Uterus (tissue), 4 donors: ENCODE data around the gene GAS1. TPM values are rescaled to one million over a fixed set of nuclear protein-coding genes. Genes with fewer than 3 reads are reported as not detected.

Source experiments
- DNase-seq, 2 donors: peaks; one replicate each; pipeline ENCODE4 v3.0.0-alpha.2; 2019 to 2020
- H3K27ac ChIP-seq, 2 donors: fragments of 200-600 bp; sonication (generic); 1 replicate in 1 of 2; 2 replicates in 1 of 2; pipeline ENCODE4 v1.5.1; 2016 to 2018
- H3K27me3 ChIP-seq, 2 donors: fragments of 200-600 bp; sonication (generic); one replicate each; pipeline ENCODE4 v1.5.1; 2018 to 2019; ENCODE audit warnings: control low read depth in 1 of 2
- H3K36me3 ChIP-seq, 2 donors: fragments of 200-600 bp; sonication (generic); one replicate each; pipeline ENCODE4 v1.5.1; 2019; ENCODE audit warnings: control low read depth in 1 of 2
- H3K4me1 ChIP-seq, 2 donors: fragments of 200-600 bp; sonication (generic); one replicate each; pipeline ENCODE4 v1.5.1; 2018 to 2019; ENCODE audit warnings: control low read depth in 1 of 2
- H3K4me3 ChIP-seq, 2 donors: fragments of 200-600 bp; sonication (generic); 1 replicate in 1 of 2; 2 replicates in 1 of 2; pipeline ENCODE4 v1.5.1; 2018 to 2019; ENCODE audit warnings: mild to moderate bottlenecking in 1 of 2
- H3K9me3 ChIP-seq, 2 donors: fragments of 200-600 bp; sonication (generic); one replicate each; pipeline ENCODE4 v1.5.1; 2019; ENCODE audit warnings: control low read depth in 1 of 2
- CTCF ChIP-seq, 4 experiments: fragments of 200-600 bp in 2 of 4; fragments of 450-650 bp in 2 of 4; sonication (generic) in 2 of 4; IDR thresholded peaks; one replicate each; pipeline ENCODE4 v1.5.1; 2016 to 2019; ENCODE audit warnings: antibody characterized with exemption in 4 of 4, mild to moderate bottlenecking in 2 of 4, moderate library complexity in 1 of 4
- POLR2A ChIP-seq, 2 donors: fragments of 450-650 bp; IDR thresholded peaks; one replicate each; pipeline ENCODE4 v1.6.1; 2016; ENCODE audit warnings: antibody characterized with exemption in 2 of 2, mild to moderate bottlenecking in 1 of 2, moderate library complexity in 1 of 2
- intact Hi-C: fragments of 100-400 bp; cut with DNase I; formaldehyde crosslinking; loops from one replicate; pipeline ENCODE4 v1.15.1; 2023; ENCODE audit warnings: low total_unique reads
- total RNA-seq, 4 donors: library from RNA; depleted of rRNA in 3 of 4; stranded (reverse); fragments of >200 nt in 3 of 4; gene quantifications; one replicate each; pipeline versions ENCODE4 v1.1.0 to v1.2.4, GENCODE V29; 2014 to 2023
- donor health status: DM: yes; HTN: yes; CAD: no.

The GAS1 gene
- total RNA-seq, 4 donors from 2014 or later: 81.6 to 281 (median 172) TPM

DNA sequence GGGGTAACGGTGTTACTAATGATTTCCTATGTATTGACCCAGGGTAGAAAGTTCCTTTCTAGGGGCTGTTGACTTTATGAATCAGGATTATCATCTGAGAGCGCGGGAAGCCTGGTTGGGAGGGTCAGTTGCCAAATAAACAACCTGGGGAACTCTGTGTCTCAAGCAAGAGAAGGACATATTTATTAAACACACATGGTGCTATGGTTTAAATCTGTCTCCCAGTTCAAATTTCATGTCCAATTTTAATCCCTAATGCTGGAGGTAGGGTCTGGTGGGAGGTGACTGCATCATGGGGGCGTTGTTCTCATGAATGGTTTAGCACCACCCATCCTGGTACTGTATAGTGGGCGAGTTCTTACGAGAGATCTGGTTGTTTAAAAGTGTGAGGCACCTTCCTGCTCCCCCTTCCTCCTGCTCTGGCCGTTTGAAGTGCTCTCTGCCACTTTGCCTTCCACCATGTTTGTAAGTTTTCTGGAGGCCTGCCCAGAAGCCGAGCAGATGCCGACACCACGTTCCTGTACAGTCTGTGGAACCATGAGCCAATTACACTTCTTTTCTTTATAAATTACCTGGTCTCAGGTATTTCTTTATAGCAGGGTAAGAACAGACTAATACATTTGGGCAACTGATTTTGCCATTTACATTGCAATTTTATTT, 19.7 kb upstream of the GAS1 start:
- Histone ChIP-seq H3K4me1 (peaks cover 0 to 6% of the 10 kb centered on the region in 2 donors), H3K36me3 (no peaks in the 10 kb centered on the region), H3K27ac (peak overlapping the region; percentile 75 to 83), H3K9me3 (no peaks in the 10 kb centered on the region), H3K4me3 (no peak overlapping the region), H3K27me3 (no peaks in the 10 kb centered on the region)
- TF ChIP-seq POLR2A (IDR thresholded peaks at IDR 0.05): no peak
- no peak for TF ChIP-seq CTCF (IDR thresholded peaks at IDR 0.05)
- intact Hi-C loops: no loop called here
- no peak for DNase-seq

DNA sequence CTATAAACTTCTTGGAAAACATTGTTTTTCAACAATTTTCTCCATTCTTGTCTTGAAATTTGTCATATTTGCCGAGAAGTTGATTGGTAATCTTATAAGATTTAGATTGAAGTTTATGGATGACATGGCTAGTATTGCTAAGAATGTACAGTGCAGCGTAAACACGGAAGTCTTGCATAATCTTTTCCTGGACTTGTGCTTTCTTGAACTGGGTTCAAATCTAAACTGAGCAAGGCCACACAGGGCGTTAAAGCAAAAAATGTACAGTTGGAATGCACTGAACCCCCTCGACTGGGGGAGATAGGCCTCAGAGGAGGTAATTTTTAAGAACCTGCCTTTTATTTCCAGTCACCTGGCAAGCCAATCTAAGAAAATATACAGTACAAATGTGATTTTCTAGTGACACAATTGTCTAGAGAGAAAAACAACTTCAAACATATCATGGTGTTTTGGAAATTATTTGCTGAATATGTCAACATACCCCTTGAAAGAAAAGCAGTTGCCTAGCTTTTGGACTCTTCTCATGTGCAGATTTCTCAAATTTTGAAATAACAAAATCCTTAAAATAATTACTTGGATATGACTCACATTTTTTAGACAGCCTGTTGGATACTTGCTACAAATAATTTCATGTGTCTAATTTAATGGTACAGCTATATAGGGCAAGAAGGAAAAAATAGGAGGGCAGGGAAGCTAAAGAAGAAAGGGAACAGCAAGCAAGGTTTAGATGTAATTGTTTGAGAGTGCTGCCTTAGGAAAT, 18.5 kb upstream of the GAS1 start:
- peak overlapping the region; percentile 75 to 83 for H3K27ac ChIP-seq
- no peaks in the 10 kb centered on the region for H3K9me3 ChIP-seq
- TF ChIP-seq CTCF (IDR thresholded peaks at IDR 0.05) (no peak), POLR2A (IDR thresholded peaks at IDR 0.05) (no peak)
- no peaks in the 10 kb centered on the region for H3K36me3 ChIP-seq
- intact Hi-C loops: no loop called here
- DNase-seq: no peak
- H3K27me3 ChIP-seq: no peaks in the 10 kb centered on the region
- H3K4me3 ChIP-seq: no peak overlapping the region
- peaks cover 0 to 6% of the 10 kb centered on the region in 2 donors for H3K4me1 ChIP-seq

DNA sequence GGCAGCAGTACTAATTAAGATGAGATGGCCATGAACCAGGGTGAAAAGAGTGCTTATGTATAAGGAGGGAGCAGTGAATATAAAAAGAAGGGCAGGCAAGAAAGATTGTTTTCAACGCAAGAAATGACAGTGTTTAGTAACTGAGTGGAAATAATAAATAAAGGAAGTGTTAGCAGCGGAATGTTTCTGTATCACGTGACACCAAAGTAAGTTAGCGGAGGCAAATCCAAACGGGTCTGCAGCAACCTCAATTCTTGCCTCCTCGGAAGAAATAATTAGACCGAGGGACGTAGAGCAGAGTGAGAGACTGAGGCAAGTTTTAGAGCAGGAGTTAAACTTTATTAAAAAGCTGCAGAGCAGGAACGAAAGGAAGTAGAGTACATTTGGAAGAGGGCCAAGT, 15.4 kb upstream of the GAS1 start:
- H3K27ac ChIP-seq: no peak overlapping the region
- H3K4me3 ChIP-seq: no peak overlapping the region
- intact Hi-C loops: no loop called here
- no peaks in the 10 kb centered on the region for H3K36me3 ChIP-seq
- no peaks in the 10 kb centered on the region for H3K27me3 ChIP-seq
- DNase-seq: no peak
- TF ChIP-seq CTCF (IDR thresholded peaks at IDR 0.05): no peak
- no peak for TF ChIP-seq POLR2A (IDR thresholded peaks at IDR 0.05)
- H3K4me1 ChIP-seq: peaks cover 0 to 6% of the 10 kb centered on the region in 2 donors
- H3K9me3 ChIP-seq: no peaks in the 10 kb centered on the region

GRCh38 chr9:86960938-86961337, 13.6 kb upstream of the GAS1 start:
- no peak overlapping the region for H3K4me3 ChIP-seq
- no peaks in the 10 kb centered on the region for H3K36me3 ChIP-seq
- no peak overlapping the region for H3K27ac ChIP-seq
- intact Hi-C loops: no loop called here
- no peaks in the 10 kb centered on the region for H3K9me3 ChIP-seq
- no peaks in the 10 kb centered on the region for H3K4me1 ChIP-seq
- TF ChIP-seq CTCF (IDR thresholded peaks at IDR 0.05): no peak
- TF ChIP-seq POLR2A (IDR thresholded peaks at IDR 0.05): no peak
- no peak for DNase-seq
- H3K27me3 ChIP-seq: no peaks in the 10 kb centered on the region

GRCh38 chr9:86958203-86958602, 10.9 kb upstream of the GAS1 start:
- Histone ChIP-seq H3K27ac (no peak overlapping the region), H3K9me3 (no peaks in the 10 kb centered on the region), H3K36me3 (no peaks in the 10 kb centered on the region), H3K4me1 (no peaks in the 10 kb centered on the region), H3K4me3 (no peak overlapping the region), H3K27me3 (no peaks in the 10 kb centered on the region)
- DNase-seq: no peak
- no peak for TF ChIP-seq POLR2A (IDR thresholded peaks at IDR 0.05)
- TF ChIP-seq CTCF (IDR thresholded peaks at IDR 0.05): no peak
- intact Hi-C loops: no loop called here
